HepG2 (cell line): ENCODE data around the gene G6PC3. TPM values are rescaled to one million over a fixed set of nuclear protein-coding genes. Genes with fewer than 3 reads are reported as not detected.
A peak's percentile ranks its signal among the peaks of the same experiment; 100 is the strongest.

ENCODE experiments used
- BCL6 ChIP-seq: IDR thresholded peaks from 2 replicates; pipeline ENCODE4 v1.6.1; 2016; ENCODE audit warnings: missing genetic modification reagents, missing compliant biosample characterization
- E2F2 ChIP-seq: sonication (generic); formaldehyde crosslinking; IDR thresholded peaks from 2 replicates; pipeline ENCODE4 v1.4.0; 2020; ENCODE audit warnings: missing genetic modification reagents, borderline replicate concordance
- FOSL2 ChIP-seq: sonication (generic); formaldehyde crosslinking; IDR thresholded peaks from 2 replicates; pipeline ENCODE4 v1.4.0; 2020; ENCODE audit warnings: missing genetic modification reagents
- FOXJ3 ChIP-seq: sonication (generic); formaldehyde crosslinking; IDR thresholded peaks from 2 replicates; pipeline ENCODE4 v1.4.0; 2020; ENCODE audit warnings: missing genetic modification reagents, mild to moderate bottlenecking, borderline replicate concordance
- HOXD1 ChIP-seq: sonication (generic); formaldehyde crosslinking; IDR thresholded peaks from 2 replicates; pipeline ENCODE4 v1.5.0; 2020; ENCODE audit warnings: missing genetic modification reagents
- KMT2B ChIP-seq: IDR thresholded peaks from 2 replicates; pipeline ENCODE4 v1.6.1; 2016; ENCODE audit warnings: missing genetic modification reagents, missing compliant biosample characterization
- NFRKB ChIP-seq: fragments of 450-650 bp; IDR thresholded peaks from 2 replicates; pipeline ENCODE4 v1.6.1; 2017
- PAX8 ChIP-seq: sonication (generic); formaldehyde crosslinking; IDR thresholded peaks from 2 replicates; pipeline ENCODE4 v1.8.0; 2022; ENCODE audit warnings: mild to moderate bottlenecking, missing genetic modification reagents, borderline replicate concordance
- PAXIP1 ChIP-seq: sonication (generic); formaldehyde crosslinking; conservative IDR thresholded peaks from 2 replicates; pipeline ENCODE4 v1.4.0; 2020; ENCODE audit warnings: mild to moderate bottlenecking, missing genetic modification reagents, moderate library complexity
- RBAK ChIP-seq: sonication (generic); formaldehyde crosslinking; IDR thresholded peaks from 2 replicates; pipeline ENCODE4 v1.5.1; 2020; ENCODE audit warnings: mild to moderate bottlenecking, missing genetic modification reagents
- RFX5 ChIP-seq: IDR thresholded peaks from 2 replicates; pipeline ENCODE4 v1.6.1; 2011; ENCODE audit warnings: low read depth, low read length, improper control_type of control experiment
- SKIL ChIP-seq: sonication (generic); formaldehyde crosslinking; IDR thresholded peaks from 2 replicates; pipeline ENCODE4 v1.8.0; 2022; ENCODE audit warnings: missing genetic modification reagents, mild to moderate bottlenecking, moderate library complexity, borderline replicate concordance
- SP5 ChIP-seq: IDR thresholded peaks from 2 replicates; pipeline ENCODE4 v1.6.1; 2016; ENCODE audit warnings: low read depth, borderline replicate concordance
- TRIM24 ChIP-seq: sonication (generic); formaldehyde crosslinking; IDR thresholded peaks from 2 replicates; pipeline ENCODE4 v1.8.0; 2022; ENCODE audit warnings: mild to moderate bottlenecking, missing genetic modification reagents
- ZKSCAN1 ChIP-seq: fragments of 150-350 bp; IDR thresholded peaks from 2 replicates; pipeline ENCODE4 v1.6.1; 2014; ENCODE audit warnings: low read length
- ZNF10 ChIP-seq: sonication (generic); formaldehyde crosslinking; IDR thresholded peaks from 2 replicates; pipeline ENCODE4 v1.4.0; 2020; ENCODE audit warnings: mild to moderate bottlenecking, low read depth, missing genetic modification reagents, borderline replicate concordance
- ZNF180 ChIP-seq: sonication (generic); formaldehyde crosslinking; IDR thresholded peaks from 2 replicates; pipeline ENCODE4 v1.4.0; 2020; ENCODE audit warnings: low read depth, missing genetic modification reagents, borderline replicate concordance
- ZNF253 ChIP-seq: sonication (generic); formaldehyde crosslinking; IDR thresholded peaks from 2 replicates; pipeline ENCODE4 v1.8.0; 2022; ENCODE audit warnings: mild to moderate bottlenecking, missing genetic modification reagents, borderline replicate concordance
- ZNF562 ChIP-seq: sonication (generic); formaldehyde crosslinking; IDR thresholded peaks from 2 replicates; pipeline ENCODE4 v1.8.0; 2022; ENCODE audit warnings: missing genetic modification reagents, borderline replicate concordance
- ZNF672 ChIP-seq: sonication (generic); formaldehyde crosslinking; IDR thresholded peaks from 2 replicates; pipeline ENCODE4 v1.8.1; 2022; ENCODE audit warnings: missing genetic modification reagents
- ZNF770 ChIP-seq: sonication (generic); formaldehyde crosslinking; IDR thresholded peaks from 2 replicates; pipeline ENCODE4 v1.5.0; 2020; ENCODE audit warnings: mild to moderate bottlenecking, missing genetic modification reagents
- polyA plus RNA-seq, 8 experiments: library from polyadenylated mRNA; depleted of rRNA in 3 of 8; stranded (reverse) in 7 of 8; unstranded in 1 of 8; fragments of >200 nt; fragmentation: Illumina TruSeq in 4 of 8; extraction: Trizol in 4 of 8; gene quantifications; 2 replicates each; pipeline versions ENCODE4 v1.2.1 to v1.2.3, GENCODE V29; 2011 to 2016; ENCODE audit warnings: low read depth in 4 of 8, missing spikeins in 1 of 8, mixed read lengths in 1 of 8; ENCODE audit not compliant: insufficient read depth in 1 of 8
- total RNA-seq, 5 experiments: library from RNA; depleted of rRNA; stranded (reverse); fragments of >200 nt; fragmentation: Illumina TruSeq; extraction: Trizol; gene quantifications; 2 replicates each; pipeline ENCODE4 v1.2.3, GENCODE V29; 2016; ENCODE audit warnings: low read depth in 1 of 5

Gene G6PC3
- total and polyA plus RNA-seq, 2 of the 13 experiments (the other 11 are each of a cell fraction or from before 2014, with no cell fraction given): 38.5 to 75.8 TPM

GRCh38 chr17:44095647-44096496 lies 25.3 kb downstream of the G6PC3 start (continued):
- TF ChIP-seq ZNF562 (CRISPR knock-in tag) (no peak), ZNF180 (CRISPR knock-in tag) (no peak), ZNF10 (CRISPR knock-in tag) (no peak), E2F2 (CRISPR knock-in tag) (no peak), RBAK (no peak), ZNF253 (CRISPR knock-in tag) (no peak), NFRKB (no peak), FOSL2 (CRISPR knock-in tag) (peak; percentile 5; the same call in 1 of the 2 replicates), RFX5 (no peak; the same call in 1 of the 2 replicates), PAX8 (CRISPR knock-in tag) (no peak), HOXD1 (CRISPR knock-in tag) (0 out of 2 replicates have a peak, but pooled peaks have one; percentile 39), KMT2B (CRISPR knock-in tag) (peak; percentile 35; the same call in 1 of the 2 replicates), ZKSCAN1 (no peak), TRIM24 (CRISPR knock-in tag) (no peak), SP5 (peak; percentile 63), ZNF672 (CRISPR knock-in tag) (no peak), SKIL (CRISPR knock-in tag) (peak; percentile 46; the same call in 1 of the 2 replicates), ZNF770 (CRISPR knock-in tag) (no peak), BCL6 (CRISPR knock-in tag) (no peak), PAXIP1 (peak; percentile 49), FOXJ3 (CRISPR knock-in tag) (peak; percentile 45; the same call in 1 of the 2 replicates)
